Esophagus squamous epithelium (tissue), 4 donors: Measurements from ENCODE around the gene CLIC1.
A peak's percentile ranks its signal among the peaks of the same experiment; 100 is the strongest.

Experiments
- CTCF ChIP-seq, 6 experiments: fragments of 450-650 bp in 4 of 6; fragments of 200-600 bp in 2 of 6; sonication (generic) in 2 of 6; IDR thresholded peaks; one replicate each; pipeline ENCODE4 v1.5.1; 2016 to 2019; ENCODE audit warnings: antibody characterized with exemption in 6 of 6, mild to moderate bottlenecking in 4 of 6, moderate library complexity in 4 of 6
- POLR2A ChIP-seq, 4 donors: fragments of 450-650 bp; IDR thresholded peaks; one replicate each; pipeline ENCODE4 v1.6.1; 2017; ENCODE audit warnings: antibody characterized with exemption in 4 of 4, mild to moderate bottlenecking in 4 of 4, moderate library complexity in 3 of 4

DNA sequence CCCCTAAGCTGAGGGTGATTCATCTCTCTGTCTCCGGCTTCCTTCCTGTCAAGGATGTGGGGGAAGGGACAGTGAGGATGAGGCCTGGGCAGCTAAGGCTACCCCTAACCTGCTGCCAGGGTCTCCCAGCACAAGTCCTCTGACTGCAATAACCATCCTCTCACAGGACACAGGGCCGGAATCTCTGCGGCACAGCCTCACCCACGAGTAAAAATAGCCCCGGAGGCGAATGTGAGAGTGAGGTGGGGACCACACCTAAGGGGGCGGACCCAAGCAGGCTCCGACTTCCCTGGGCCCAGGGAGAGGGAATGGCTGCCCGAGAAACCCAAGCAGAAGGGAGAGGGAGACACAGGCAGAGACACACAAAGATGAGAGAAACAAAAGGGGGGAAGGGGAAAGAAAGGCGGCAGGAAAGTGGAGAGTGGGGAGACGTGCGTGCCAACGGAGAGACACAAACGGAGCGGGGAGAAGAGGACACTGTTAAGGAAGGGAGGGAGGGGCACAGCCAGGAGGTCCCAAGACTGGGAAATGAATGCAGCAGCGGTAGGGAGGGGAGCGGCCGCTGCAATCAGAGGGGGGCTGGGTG, 1.4 kb downstream of the CLIC1 start:
- TF ChIP-seq CTCF (IDR thresholded peaks at IDR 0.05) (no peak), POLR2A (IDR thresholded peaks at IDR 0.05) (peak in 2 of 4 donors; percentile 43 to 72)
